Upper lobe of right lung (tissue), 1 donor: Measurements from ENCODE around the gene GLIS2. TPM values are rescaled to one million over a fixed set of nuclear protein-coding genes. Genes with fewer than 3 reads are reported as not detected.

ENCODE experiments used
- ATAC-seq: fragments of 200-7000 bp; cut with Tn5 transposase; one replicate; pipeline ENCODE4 v1.9.1; 2020; ENCODE audit warnings: mild to moderate bottlenecking, moderate library complexity
- DNase-seq: peaks from one replicate; pipeline ENCODE4 v3.0.0-alpha.2; 2020
- H3K27ac ChIP-seq: fragments of 200-600 bp; one replicate; pipeline ENCODE4 v1.8.0; 2022
- H3K27me3 ChIP-seq: fragments of 200-600 bp; one replicate; pipeline ENCODE4 v1.8.0; 2022; ENCODE audit warnings: mild to moderate bottlenecking
- H3K36me3 ChIP-seq: fragments of 200-600 bp; one replicate; pipeline ENCODE4 v1.8.0; 2022
- H3K4me1 ChIP-seq: fragments of 200-600 bp; one replicate; pipeline ENCODE4 v1.8.0; 2022
- H3K4me3 ChIP-seq: fragments of 200-600 bp; one replicate; pipeline ENCODE4 v1.8.0; 2022; ENCODE audit warnings: mild to moderate bottlenecking
- H3K9me3 ChIP-seq: fragments of 200-600 bp; one replicate; pipeline ENCODE4 v1.8.0; 2022
- CTCF ChIP-seq: fragments of 200-600 bp; IDR thresholded peaks from one replicate; pipeline ENCODE4 v1.8.0; 2022; ENCODE audit warnings: antibody characterized with exemption
- intact Hi-C: fragments of 100-400 bp; cut with DNase I; formaldehyde crosslinking; loops from one replicate; pipeline ENCODE4 v1.11.0; 2022
- total RNA-seq: library from RNA; stranded (reverse); fragmentation: NEBNext Ultra II Directional; extraction: Animal tissue kit (Norgen Biotek cat#: 25700); gene quantifications from one replicate; pipeline ENCODE4 v1.2.1, GENCODE V29; 2021
- donor health status: DM: no; HTN: yes; CAD: no; lungs with severe emphysema.

GLIS2 gene
- total RNA-seq, 1 donor from 2014 or later, result 34.1 TPM

- Histone ChIP-seq H3K27ac (no peak overlapping the region), H3K36me3 (peaks cover 40% of the 10 kb centered on the region), H3K4me1 (peaks cover 39% of the 10 kb centered on the region), H3K9me3 (no peaks in the 10 kb centered on the region), H3K27me3 (no peaks in the 10 kb centered on the region), H3K4me3 (no peak overlapping the region)
- DNase-seq (no peak), ATAC-seq (no peak)
- no peak for TF ChIP-seq CTCF
- intact Hi-C loops, result no loop called here
Measured at GRCh38 chr16:4378999-4379690, 63.3 kb downstream of the GLIS2 start.

- Histone ChIP-seq H3K36me3 (peaks cover 46% of the 10 kb centered on the region), H3K9me3 (no peaks in the 10 kb centered on the region), H3K27ac (no peak overlapping the region), H3K4me3 (no peak overlapping the region), H3K27me3 (no peaks in the 10 kb centered on the region), H3K4me1 (peaks cover 26% of the 10 kb centered on the region)
- DNase-seq (no peak), ATAC-seq (no peak)
- TF ChIP-seq CTCF, result no peak
- intact Hi-C loops, result no loop called here
Measured at GRCh38 chr16:4380119-4381063, 64.5 kb downstream of the GLIS2 start.

GRCh38 chr16:4381072-4381934, 65.4 kb downstream of the GLIS2 start:
- intact Hi-C loops, result no loop called here
- Histone ChIP-seq H3K9me3 (no peaks in the 10 kb centered on the region), H3K4me1 (peaks cover 17% of the 10 kb centered on the region), H3K36me3 (peaks cover 46% of the 10 kb centered on the region), H3K4me3 (no peak overlapping the region), H3K27me3 (no peaks in the 10 kb centered on the region), H3K27ac (no peak overlapping the region)
- no peak for TF ChIP-seq CTCF
- ATAC-seq (no peak), DNase-seq (no peak)

- DNase-seq (no peak), ATAC-seq (no peak)
- no peak overlapping the region for H3K4me3 ChIP-seq
- TF ChIP-seq CTCF, result no peak
- intact Hi-C loops, result no loop called here
- no peak overlapping the region for H3K27ac ChIP-seq
- H3K36me3 ChIP-seq, result peaks cover 46% of the 10 kb centered on the region
- no peaks in the 10 kb centered on the region for H3K27me3 ChIP-seq
- no peaks in the 10 kb centered on the region for H3K9me3 ChIP-seq
- peaks cover 8% of the 10 kb centered on the region for H3K4me1 ChIP-seq
Measured at GRCh38 chr16:4381935-4382794, 66.3 kb downstream of the GLIS2 start.
